ENCODE measurements around the gene IGDCC3. TPM values are rescaled to one million over a fixed set of nuclear protein-coding genes. Genes with fewer than 3 reads are reported as not detected.

IGDCC3 gene
- total RNA-seq, 4 donors from 2014 or later: 0.82 to 5.5 TPM; not detected in 2

- no peaks in the 10 kb centered on the region for H3K36me3 ChIP-seq
- TF ChIP-seq POLR2A (IDR thresholded peaks at IDR 0.05) (no peak), CTCF (IDR thresholded peaks at IDR 0.05) (no peak)
- no peaks in the 10 kb centered on the region for H3K4me1 ChIP-seq
- intact Hi-C loops (cut with DNase I; ENCODE audit: low total_unique reads): no loop called here
- H3K4me3 ChIP-seq: no peak overlapping the region
- DNase-seq: no peak
- no peaks in the 10 kb centered on the region for H3K27me3 ChIP-seq
- no peak overlapping the region for H3K27ac ChIP-seq
- no peaks in the 10 kb centered on the region for H3K9me3 ChIP-seq
Measured at GRCh38 chr15:65338366-65338765, 39.4 kb downstream of the IGDCC3 start.

GRCh38 chr15:65337436-65338070 lies 40.2 kb downstream of the IGDCC3 start:
- Histone ChIP-seq H3K36me3 (no peaks in the 10 kb centered on the region), H3K4me3 (no peak overlapping the region), H3K27me3 (no peaks in the 10 kb centered on the region), H3K27ac (no peak overlapping the region), H3K4me1 (no peaks in the 10 kb centered on the region), H3K9me3 (no peaks in the 10 kb centered on the region)
- intact Hi-C loops (cut with DNase I; ENCODE audit: low total_unique reads): no loop called here
- no peak for DNase-seq
- no peak for TF ChIP-seq POLR2A (IDR thresholded peaks at IDR 0.05)
- TF ChIP-seq CTCF (IDR thresholded peaks at IDR 0.05): no peak

GRCh38 chr15:65336493-65337435 lies 41.0 kb downstream of the IGDCC3 start:
- intact Hi-C loops (cut with DNase I; ENCODE audit: low total_unique reads): no loop called here
- TF ChIP-seq CTCF (IDR thresholded peaks at IDR 0.05): no peak
- TF ChIP-seq POLR2A (IDR thresholded peaks at IDR 0.05): no peak
- no peaks in the 10 kb centered on the region for H3K36me3 ChIP-seq
- H3K4me3 ChIP-seq: no peak overlapping the region
- no peaks in the 10 kb centered on the region for H3K9me3 ChIP-seq
- no peak overlapping the region for H3K27ac ChIP-seq
- no peaks in the 10 kb centered on the region for H3K4me1 ChIP-seq
- no peak for DNase-seq
- no peaks in the 10 kb centered on the region for H3K27me3 ChIP-seq

- TF ChIP-seq POLR2A (IDR thresholded peaks at IDR 0.05): no peak
- TF ChIP-seq CTCF (IDR thresholded peaks at IDR 0.05): no peak
- intact Hi-C loops (cut with DNase I; ENCODE audit: low total_unique reads): no loop called here
- Histone ChIP-seq H3K27me3 (no peaks in the 10 kb centered on the region), H3K4me3 (no peak overlapping the region), H3K4me1 (no peaks in the 10 kb centered on the region), H3K27ac (no peak overlapping the region), H3K9me3 (no peaks in the 10 kb centered on the region), H3K36me3 (no peaks in the 10 kb centered on the region)
- no peak for DNase-seq
Measured at GRCh38 chr15:65335278-65336055, 42.3 kb downstream of the IGDCC3 start.

Data from uterus (tissue), 4 donors.